SW 1271 (cell line): ENCODE measurements around the gene SKI.

Experiments used
- DNase-seq, 2 experiments: peaks; one replicate each; lab custom pipeline; 2025; lab: John Stamatoyannopoulos, UW

SKI gene

DNA sequence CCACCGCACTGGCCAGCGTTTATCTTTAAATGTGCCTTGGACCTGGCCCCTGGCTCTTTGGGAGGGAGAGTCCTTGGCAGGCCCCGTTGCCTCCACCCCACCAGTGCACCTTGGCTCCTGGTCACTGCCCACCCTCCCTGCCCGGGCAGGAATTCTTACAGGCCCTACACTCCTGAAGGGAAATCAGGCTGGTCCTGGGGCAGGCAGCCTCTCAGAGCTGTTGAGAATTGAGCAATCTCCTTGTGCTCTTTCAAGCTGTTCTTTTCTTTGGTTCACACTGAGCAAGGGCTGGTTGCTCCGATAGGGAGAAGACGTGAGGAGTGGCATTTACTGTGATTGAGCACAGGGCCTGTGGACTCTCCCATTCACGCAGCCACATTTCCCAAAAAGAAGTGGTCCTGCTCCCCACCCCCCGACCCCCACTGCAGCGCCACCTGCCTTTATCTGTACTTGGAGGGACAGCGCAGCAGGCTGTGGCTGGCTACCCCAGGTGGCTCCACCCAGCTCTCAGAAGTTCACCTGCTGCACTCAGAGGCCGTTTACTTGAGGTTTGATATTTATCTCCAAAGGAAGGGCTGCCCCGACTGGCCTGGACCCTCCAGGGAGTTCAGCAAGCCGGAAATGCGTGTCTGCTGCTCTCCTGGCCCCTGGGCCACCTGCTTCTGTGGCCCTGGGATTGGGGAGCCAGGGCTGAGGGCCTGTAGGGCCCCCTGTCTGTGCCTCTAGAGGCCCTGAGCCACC lies 47.8 kb downstream of the SKI start:
- DNase-seq: no peak

GRCh38 chr1:2276803-2277580 lies 48.9 kb downstream of the SKI start:
- no peak for DNase-seq

DNA sequence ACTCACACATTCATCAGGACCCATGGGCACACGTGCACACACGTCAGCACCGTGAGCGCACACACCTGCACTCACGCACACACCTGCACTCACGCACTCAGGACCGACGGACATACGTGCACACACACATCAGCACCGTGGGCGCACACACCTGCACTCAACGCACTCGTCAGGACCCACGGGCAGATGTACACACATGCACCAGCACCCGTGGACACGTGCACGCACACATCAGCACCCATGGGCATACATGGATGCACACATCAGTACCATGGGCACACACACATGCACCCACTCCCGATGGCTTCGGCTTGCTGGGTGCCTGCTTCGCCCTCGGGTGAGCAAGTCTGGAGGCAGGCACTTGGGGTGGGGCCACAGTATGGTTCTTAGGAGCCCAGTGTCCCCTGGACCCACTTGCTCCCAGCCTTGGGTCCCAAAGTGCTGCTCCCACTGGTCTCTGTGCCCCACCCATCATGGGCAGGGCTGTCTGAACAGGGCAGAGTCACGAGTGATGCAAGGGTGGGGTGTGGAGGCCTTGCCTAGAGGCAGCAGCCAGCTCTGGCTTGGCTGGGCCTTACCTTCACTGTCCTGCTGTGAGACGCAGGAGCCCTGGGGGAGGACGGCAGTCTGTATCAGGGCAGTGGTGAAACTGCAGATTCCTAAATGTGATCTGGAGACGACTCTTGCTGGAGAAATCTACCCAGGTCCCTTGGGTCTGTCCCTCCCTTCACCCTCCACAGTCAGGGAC lies 49.8 kb downstream of the SKI start:
- DNase-seq: no peak

- no peak for DNase-seq
Observed at GRCh38 chr1:2278591-2279209, 50.6 kb downstream of the SKI start.

DNA sequence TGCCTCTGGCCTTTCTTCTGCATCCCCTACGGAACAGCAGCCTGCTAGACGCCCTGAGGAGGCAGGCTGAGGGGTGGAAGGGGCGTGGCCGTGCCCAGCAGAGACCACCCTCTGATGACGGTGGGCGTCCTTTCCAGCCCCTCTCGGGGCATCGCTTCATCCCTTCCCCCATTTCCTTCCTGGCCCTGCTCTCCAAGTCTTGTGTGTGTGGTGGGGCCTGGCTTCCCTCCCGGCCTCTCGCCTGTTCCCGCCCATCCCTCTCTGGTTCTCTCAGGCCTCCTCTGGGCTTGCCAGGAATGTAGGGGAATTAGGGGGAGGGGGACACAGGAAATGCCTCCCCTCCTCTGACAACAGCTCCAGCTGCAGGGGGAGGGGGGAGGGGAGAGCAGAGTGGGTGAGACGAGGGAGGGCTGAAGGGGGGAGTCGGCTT lies 51.1 kb downstream of the SKI start:
- DNase-seq: no peak

DNA sequence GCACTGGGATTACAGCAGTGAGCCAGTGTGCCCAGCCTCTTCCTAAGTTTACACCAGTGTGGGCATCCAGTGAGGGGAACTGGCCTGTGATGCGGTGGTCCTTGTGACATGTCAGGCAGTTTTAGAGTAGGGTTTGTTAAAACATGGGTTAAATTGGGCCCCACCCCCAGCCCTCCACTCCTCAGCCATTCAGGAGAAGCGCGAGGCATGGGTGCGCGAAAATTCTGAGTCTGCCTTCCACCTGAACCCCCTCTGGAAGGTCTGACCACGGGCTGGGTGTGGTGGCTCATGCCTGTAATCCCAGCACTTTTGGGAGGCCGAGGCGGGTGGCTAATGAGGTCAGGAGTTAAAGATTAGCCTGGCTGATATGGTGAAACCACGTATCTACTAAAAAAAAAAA lies 51.7 kb downstream of the SKI start:
- no peak for DNase-seq

- DNase-seq: no peak
Observed at GRCh38 chr1:2282556-2283270, 54.6 kb downstream of the SKI start.

- DNase-seq: no peak
Observed at GRCh38 chr1:2283371-2283990, 55.4 kb downstream of the SKI start.

DNA sequence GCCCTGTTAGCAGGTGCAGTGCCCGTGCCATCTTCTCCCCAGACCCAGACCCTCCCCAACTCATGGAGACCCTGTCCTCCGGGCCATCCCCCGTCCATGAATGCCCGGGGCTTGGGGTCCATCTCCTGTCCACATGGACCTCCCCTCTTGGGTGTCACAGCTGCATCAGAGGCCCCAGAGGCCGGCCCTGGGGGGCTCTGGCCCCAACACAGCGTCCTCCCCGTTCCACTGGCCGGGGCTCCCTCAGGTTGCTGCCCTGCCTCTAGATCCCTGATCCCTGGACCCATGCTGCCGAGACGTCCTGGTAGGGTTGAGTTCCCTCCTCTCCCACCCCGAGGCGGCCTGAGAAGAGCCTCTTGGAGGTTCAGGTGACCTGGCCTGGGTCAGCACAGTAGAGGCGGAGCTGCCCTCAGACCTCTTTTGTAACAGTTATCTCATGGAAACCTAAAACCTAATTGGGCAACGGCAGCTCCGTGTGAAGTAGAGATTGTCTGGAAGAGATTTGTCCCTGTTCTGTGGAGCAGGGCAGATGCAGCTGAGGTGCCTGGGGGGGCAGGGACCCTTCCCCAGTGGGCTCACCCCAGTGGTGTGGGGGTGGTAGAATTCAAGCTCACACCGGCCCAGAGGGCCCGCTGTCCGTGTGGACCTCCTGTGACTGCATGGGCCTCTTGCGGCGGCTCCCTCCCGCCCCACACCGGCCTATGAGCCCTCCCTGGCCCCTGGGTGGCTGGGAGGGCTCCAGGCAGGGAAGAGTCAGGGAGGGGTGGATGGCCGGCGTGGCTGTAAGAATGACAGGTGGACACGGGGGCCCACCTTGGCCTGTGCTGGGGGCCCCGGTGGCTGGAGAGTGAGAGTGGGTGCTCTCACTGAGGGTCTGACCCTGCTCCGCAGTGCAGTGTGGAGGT lies 56.1 kb downstream of the SKI start:
- DNase-seq: no peak

DNA sequence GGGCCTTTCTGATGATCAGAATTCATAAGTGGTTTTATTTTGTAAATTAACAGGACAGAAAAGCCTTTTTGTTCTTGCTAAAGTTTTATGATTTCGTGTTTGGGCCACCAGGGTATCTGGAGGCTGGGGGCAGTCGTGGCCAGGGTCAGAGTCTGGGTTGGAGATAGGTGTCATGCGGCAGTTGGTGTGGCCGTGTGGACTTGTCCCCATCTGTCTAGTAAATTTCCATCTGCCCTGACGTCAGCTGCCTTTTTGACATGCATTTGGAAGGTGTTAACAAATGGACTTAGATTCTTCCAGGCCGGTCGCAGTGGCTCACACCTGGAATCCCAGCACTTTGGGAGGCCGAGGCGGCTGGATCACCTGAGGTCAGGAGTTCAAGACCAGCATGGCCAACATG lies 56.8 kb downstream of the SKI start:
- no peak for DNase-seq

DNA sequence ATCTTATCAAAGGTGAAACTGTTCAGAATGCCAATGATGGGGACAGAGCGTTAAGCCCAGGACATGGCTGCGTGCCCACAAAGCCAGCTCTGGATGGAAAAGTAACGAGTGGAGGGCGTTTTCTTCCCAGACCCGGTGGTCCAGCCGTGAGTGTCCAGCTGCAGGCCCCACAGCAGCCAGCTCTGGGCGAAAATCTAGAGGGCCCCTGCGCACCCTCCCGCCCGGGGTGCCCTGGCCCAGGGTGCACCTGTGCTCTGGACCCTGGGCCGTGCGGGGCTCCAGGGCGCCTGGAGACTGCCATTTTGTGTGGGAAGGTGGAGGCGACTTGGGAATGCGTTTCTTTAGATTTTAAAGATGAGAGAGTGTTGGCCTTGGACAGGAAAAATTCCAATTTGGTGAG lies 58.8 kb downstream of the SKI start:
- DNase-seq: no peak

DNA sequence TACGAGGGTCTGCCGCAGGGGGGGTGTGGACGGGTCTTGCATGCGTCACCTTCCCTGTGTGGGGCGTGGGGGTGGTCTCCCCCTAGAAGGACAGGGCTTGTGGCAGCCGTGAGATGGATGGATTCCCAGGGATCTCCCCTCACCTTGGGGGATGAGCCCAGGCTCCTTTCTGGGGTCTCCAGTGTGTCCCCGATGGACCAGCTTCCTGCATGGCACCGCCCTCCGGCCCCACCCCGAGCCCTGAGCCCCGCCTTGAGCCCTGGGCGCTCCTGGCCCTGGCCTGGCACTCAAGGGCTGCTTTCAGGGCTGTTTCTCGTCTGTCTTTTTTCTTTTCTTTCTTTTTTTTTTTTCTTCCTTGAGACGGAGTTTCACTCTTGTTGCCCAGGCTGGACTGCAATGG lies 59.5 kb downstream of the SKI start:
- no peak for DNase-seq

- no peak for DNase-seq
Observed at GRCh38 chr1:2288311-2288710, 60.2 kb downstream of the SKI start.

GRCh38 chr1:2288816-2289536 lies 60.9 kb downstream of the SKI start:
- DNase-seq: no peak

GRCh38 chr1:2289607-2290006 lies 61.5 kb downstream of the SKI start:
- no peak for DNase-seq

DNA sequence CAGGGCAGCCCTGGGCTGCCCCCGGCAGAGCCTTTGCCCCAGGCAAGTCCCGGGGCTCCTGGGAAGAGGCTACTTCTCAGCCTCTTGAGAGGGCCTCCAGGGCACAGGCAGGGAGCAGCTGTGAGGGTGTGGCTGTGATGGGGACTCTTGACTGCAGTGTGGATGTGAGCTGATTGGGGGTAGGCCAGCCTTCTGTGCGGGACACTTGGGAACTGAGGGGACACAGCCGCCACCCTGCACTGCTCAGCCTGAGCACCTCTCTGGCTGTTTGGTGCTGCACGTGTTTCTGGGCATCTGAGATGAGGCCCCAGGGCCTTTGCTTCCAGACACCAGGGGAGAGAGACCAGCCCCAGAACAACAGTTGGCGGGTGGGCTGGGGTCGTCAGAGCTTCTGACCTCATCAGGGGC lies 62.1 kb downstream of the SKI start:
- no peak for DNase-seq

DNA sequence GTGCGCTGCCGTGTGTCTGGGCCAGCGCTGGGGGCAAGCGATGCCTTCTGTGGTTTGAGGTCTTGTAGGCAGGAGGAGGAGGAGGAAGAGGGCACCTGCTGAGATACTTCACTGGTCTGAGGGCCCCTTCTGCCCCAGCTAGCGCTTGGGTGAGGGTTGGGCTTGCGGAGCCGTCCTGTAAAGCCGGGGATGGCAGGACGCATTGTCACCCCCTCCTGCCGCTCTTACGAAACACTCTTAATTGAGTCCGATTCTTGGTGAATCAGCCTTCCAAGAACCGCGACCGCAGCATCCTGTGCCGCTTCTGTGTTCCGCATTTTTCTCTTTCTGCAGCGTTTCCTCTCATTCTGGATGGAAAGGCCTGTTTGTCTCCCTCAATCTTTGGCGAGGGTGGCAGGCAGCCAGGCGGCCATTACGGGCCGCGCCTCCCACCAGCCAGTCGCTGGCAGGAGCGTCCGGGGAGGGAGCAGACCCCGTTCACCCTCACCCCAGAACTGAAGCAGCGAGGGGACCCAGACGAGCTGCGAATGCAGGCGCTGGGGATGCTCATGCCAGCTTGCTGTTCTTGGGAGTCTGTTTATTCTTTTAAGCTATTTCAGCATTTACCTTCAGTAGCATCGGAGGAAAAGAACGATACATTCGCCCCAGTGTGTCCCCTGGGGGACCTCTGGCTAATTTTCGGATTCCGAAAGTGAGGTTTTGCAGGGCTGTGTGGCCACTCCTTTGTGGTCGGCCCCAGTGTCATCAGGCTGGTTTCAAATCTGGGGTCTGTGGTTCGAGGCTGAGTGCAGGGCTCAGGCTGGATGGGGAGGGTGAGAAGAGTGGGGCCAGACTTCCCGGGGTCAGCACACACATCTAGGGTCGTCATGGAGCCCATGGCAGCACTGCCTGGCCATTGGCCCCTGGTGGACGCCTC lies 62.7 kb downstream of the SKI start:
- DNase-seq: peak; percentile 79 to 89

DNA sequence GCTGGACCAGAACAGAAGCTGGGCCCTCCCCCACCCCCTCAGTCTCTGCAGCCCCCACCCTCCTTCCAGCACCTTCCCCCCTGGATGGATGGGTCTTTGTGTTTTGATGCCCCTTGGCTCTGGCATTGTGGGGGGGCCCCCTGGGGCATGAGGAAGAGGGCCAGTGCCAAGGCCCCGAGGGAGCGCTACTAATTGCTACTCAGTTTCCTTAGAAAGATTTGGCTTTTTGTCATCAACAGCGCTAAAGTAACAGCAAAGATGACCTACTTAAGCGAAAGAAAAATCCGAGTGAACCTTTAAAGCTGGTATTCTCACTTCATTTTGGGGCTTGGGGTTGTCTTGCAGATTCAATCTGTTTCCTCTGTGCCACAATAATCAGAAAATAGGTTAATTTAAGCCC lies 63.5 kb downstream of the SKI start:
- no peak for DNase-seq
